Sigmoid colon (tissue), 7 donors: ENCODE data around the gene NEK6. TPM values are rescaled to one million over a fixed set of nuclear protein-coding genes. Genes with fewer than 3 reads are reported as not detected.
A peak's percentile ranks its signal among the peaks of the same experiment; 100 is the strongest.

ENCODE experiments used
- DNase-seq: peaks from one replicate; pipeline ENCODE4 v3.0.0-alpha.2; 2019
- H3K27ac ChIP-seq, 4 donors: fragments of 200-600 bp; sonication (generic); one replicate each; pipeline ENCODE4 v1.5.1; 2016 to 2019; ENCODE audit warnings: mild to moderate bottlenecking in 1 of 4
- H3K27me3 ChIP-seq, 3 donors: fragments of 200-600 bp; sonication (generic); one replicate each; pipeline ENCODE4 v1.5.1; 2019; ENCODE audit warnings: mild to moderate bottlenecking in 1 of 3
- H3K36me3 ChIP-seq, 4 donors: fragments of 200-600 bp; sonication (generic); one replicate each; pipeline ENCODE4 v1.5.1; 2016 to 2019
- H3K4me1 ChIP-seq, 4 donors: fragments of 200-600 bp; sonication (generic); one replicate each; pipeline ENCODE4 v1.5.1; 2017 to 2019
- H3K4me3 ChIP-seq, 4 donors: fragments of 200-600 bp; sonication (generic); one replicate each; pipeline ENCODE4 v1.5.1; 2017 to 2019; ENCODE audit warnings: mild to moderate bottlenecking in 2 of 4, moderate library complexity in 1 of 4
- H3K9me3 ChIP-seq, 4 donors: fragments of 200-600 bp in 3 of 4; sonication (generic) in 3 of 4; one replicate each; pipeline versions ENCODE4 v1.5.1 to v1.6.1; 2013 to 2019
- EP300 ChIP-seq, 4 donors: sonication (generic); formaldehyde crosslinking; IDR thresholded peaks; one replicate each; pipeline ENCODE4 v1.6.1; 2017; ENCODE audit warnings: antibody characterized with exemption in 4 of 4
- POLR2A ChIP-seq, 2 donors: fragments of 450-650 bp; IDR thresholded peaks; one replicate each; pipeline ENCODE4 v1.6.1; 2016; ENCODE audit warnings: antibody characterized with exemption in 2 of 2, mild to moderate bottlenecking in 2 of 2, moderate library complexity in 2 of 2
- POLR2AphosphoS5 ChIP-seq, 4 donors: sonication (generic); formaldehyde crosslinking; IDR thresholded peaks; one replicate each; pipeline ENCODE4 v1.6.1; 2017; ENCODE audit warnings: antibody characterized with exemption in 4 of 4
- WGBS, 2 donors: extraction: QIAGEN DNeasy Blood & Tissue Kit; methylation state at CpG; one replicate each; pipeline ENCODE4 v1.1.7; 2013; 5-methylcytosine and 5-hydroxymethylcytosine counted together
- intact Hi-C: fragments of 100-400 bp; cut with DNase I; formaldehyde crosslinking; loops from one replicate; pipeline ENCODE4 v1.15.1; 2023
- polyA plus RNA-seq, 3 donors: library from polyadenylated mRNA; stranded (reverse); fragments of 200-250 nt; gene quantifications; one replicate each; pipeline ENCODE4 v1.2.3, GENCODE V29; 2013
- total RNA-seq, 4 donors: library from RNA; depleted of rRNA; stranded (reverse); fragments of >200 nt; gene quantifications; one replicate each; pipeline ENCODE4 v1.1.0, GENCODE V29; 2016
- TF ChIP-seq, protein P1 (sequence below), 4 experiments: fragments of 450-650 bp in 3 of 4; fragments of 200-600 bp in 1 of 4; IDR thresholded peaks; one replicate each; pipeline ENCODE4 v1.5.1; 2016 to 2019; ENCODE audit warnings: antibody characterized with exemption in 4 of 4, mild to moderate bottlenecking in 3 of 4, moderate library complexity in 2 of 4
- donor health status: healthy with polysubstance abuse.
- donor health status: Bipolar disorder and iron deficiency.
- donor health status: healthy.

The NEK6 gene
- total and polyA plus RNA-seq, 7 donors = 8.2 to 36.2 (median 18.7) TPM

DNA sequence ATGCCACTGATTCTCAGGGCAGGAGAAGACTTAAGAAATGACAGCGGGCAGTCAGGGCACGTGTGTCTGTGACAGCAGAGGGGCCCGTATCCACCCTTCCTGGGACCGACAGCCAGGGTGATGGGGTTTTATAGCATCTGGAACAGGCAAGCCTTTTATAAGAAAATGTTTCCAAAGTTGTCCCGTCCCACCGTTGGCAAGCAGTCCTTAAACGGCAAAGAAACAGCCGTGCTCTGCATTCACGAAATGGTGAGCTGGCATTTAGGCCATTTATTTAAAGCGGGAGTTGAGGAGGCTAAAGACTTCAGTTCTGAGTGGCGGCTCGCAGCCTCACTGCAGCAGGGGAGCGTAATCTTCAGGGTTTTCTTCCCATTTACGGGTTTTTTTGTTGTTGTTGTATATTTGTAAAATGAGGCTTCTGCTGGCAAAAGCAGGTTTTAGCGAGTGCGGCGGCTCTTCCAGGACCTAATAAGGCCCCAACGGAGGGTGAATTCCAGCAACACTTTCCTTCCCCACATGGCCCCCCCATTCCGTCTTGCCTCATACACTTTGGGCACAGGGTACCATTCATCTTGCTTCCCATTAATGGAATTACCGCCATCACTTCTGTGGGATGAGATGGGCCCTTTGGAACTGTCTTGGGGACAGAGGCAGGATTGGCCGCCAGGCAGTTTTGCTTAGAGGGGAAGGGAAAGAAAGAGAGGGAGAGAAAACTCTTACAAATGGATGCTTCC lies 15.8 kb downstream of the NEK6 start:
- 86 to 91% methylated on average over 21 of the region's 21 CpGs for WGBS, 2 donors
- intact Hi-C loops = no loop called here
- H3K27ac ChIP-seq = peak overlapping the region; percentile 52 to 86 (median 75)
- H3K4me3 ChIP-seq = no peak overlapping the region
- peak in 2 of 4 donors; percentile 6 to 10 for TF ChIP-seq POLR2AphosphoS5 (IDR thresholded peaks at IDR 0.05)
- no peak for TF ChIP-seq POLR2A (IDR thresholded peaks at IDR 0.05)
- peaks cover 0 to 91% (median 62%) of the 10 kb centered on the region in 4 donors for H3K4me1 ChIP-seq
- no peaks in the 10 kb centered on the region for H3K27me3 ChIP-seq
- H3K9me3 ChIP-seq = no peaks in the 10 kb centered on the region
- H3K36me3 ChIP-seq = no peaks in the 10 kb centered on the region
- DNase-seq = no peak

DNA sequence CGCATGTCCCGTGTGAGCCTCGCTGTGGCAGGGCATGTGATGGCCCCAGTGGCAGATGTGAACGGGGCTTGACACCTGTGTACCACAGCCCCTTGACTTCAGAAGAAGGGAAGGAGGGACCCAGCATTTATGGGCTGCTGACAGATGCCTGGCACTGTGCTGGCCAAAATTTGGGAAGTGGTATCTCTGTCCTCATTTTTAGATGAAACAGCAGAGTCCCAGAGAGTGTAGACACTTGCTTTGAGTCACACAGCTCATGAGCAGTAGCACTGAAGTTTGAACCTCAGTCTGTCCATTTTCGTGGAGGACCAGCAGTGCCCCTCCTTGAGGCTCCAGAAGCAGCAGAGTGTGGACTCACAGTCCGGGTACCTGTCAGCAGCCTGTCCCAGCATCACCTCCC lies 16.5 kb downstream of the NEK6 start:
- H3K27ac ChIP-seq = peak overlapping the region; percentile 52 to 86 (median 75)
- intact Hi-C loops = no loop called here
- TF ChIP-seq, protein P1, sequence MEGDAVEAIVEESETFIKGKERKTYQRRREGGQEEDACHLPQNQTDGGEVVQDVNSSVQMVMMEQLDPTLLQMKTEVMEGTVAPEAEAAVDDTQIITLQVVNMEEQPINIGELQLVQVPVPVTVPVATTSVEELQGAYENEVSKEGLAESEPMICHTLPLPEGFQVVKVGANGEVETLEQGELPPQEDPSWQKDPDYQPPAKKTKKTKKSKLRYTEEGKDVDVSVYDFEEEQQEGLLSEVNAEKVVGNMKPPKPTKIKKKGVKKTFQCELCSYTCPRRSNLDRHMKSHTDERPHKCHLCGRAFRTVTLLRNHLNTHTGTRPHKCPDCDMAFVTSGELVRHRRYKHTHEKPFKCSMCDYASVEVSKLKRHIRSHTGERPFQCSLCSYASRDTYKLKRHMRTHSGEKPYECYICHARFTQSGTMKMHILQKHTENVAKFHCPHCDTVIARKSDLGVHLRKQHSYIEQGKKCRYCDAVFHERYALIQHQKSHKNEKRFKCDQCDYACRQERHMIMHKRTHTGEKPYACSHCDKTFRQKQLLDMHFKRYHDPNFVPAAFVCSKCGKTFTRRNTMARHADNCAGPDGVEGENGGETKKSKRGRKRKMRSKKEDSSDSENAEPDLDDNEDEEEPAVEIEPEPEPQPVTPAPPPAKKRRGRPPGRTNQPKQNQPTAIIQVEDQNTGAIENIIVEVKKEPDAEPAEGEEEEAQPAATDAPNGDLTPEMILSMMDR (IDR thresholded peaks at IDR 0.05) = no peak
- TF ChIP-seq POLR2AphosphoS5 (IDR thresholded peaks at IDR 0.05) (no peak), POLR2A (IDR thresholded peaks at IDR 0.05) (no peak), EP300 (IDR thresholded peaks at IDR 0.05) (no peak)
- no peak for DNase-seq
- no peaks in the 10 kb centered on the region for H3K36me3 ChIP-seq
- WGBS, 2 donors = 88 to 92% methylated on average over 6 of the region's 6 CpGs
- no peak overlapping the region for H3K4me3 ChIP-seq
- no peaks in the 10 kb centered on the region for H3K27me3 ChIP-seq
- H3K9me3 ChIP-seq = no peaks in the 10 kb centered on the region
- H3K4me1 ChIP-seq = peaks cover 0 to 96% (median 68%) of the 10 kb centered on the region in 4 donors

DNA sequence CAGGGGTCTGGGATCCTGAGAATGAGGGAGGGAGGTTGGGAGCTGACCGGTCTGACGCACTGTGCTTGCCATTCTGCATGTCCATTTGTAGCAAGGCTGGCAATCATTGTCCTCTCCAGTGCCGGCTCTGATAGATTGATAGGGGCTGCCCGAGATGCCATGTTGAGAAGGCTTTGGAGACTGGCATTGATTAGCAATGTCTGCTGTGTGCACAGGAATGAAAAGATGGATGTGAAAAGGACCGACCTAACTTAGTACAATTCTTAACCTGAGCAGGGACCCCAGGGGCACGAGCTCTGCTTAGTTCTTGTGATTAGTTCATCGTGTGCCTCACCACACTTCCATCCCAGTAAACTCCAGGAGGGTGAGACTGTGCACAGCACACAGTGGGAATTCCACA lies 17.0 kb downstream of the NEK6 start:
- 93 to 95% methylated on average over 7 of the region's 7 CpGs for WGBS, 2 donors
- Histone ChIP-seq H3K4me1 (peaks cover 0 to 100% (median 71%) of the 10 kb centered on the region in 4 donors), H3K36me3 (no peaks in the 10 kb centered on the region), H3K27me3 (no peaks in the 10 kb centered on the region), H3K4me3 (no peak overlapping the region), H3K27ac (peak overlapping the region in 2 of 4 donors; percentile 79 to 86), H3K9me3 (no peaks in the 10 kb centered on the region)
- no peak for DNase-seq
- intact Hi-C loops = no loop called here
- TF ChIP-seq EP300 (IDR thresholded peaks at IDR 0.05) (no peak), POLR2AphosphoS5 (IDR thresholded peaks at IDR 0.05) (no peak), POLR2A (IDR thresholded peaks at IDR 0.05) (no peak)
- TF ChIP-seq, protein P1 (IDR thresholded peaks at IDR 0.05) = no peak

DNA sequence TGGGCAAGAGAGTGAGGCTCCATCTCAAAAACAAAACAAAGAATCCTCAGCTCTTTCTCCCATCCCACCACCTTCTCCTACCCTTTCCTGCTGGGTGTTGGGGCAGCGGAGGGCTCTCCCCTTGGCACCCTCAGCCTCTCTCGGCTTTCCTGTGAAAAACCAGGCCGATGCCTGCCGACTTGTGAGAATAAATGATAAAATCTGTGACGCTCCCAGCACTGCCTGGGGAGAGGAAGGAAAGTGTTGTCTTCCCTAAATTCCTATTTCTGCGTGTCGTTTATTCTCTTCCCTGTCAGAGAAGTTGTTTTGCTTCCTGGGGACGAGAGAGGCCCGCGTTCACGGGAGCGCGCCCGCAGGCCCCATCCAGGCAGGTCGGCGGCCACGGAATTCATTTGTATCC lies 19.7 kb downstream of the NEK6 start:
- DNase-seq = no peak
- TF ChIP-seq EP300 (IDR thresholded peaks at IDR 0.05) = no peak
- no peak for TF ChIP-seq POLR2AphosphoS5 (IDR thresholded peaks at IDR 0.05)
- TF ChIP-seq, protein P1 (IDR thresholded peaks at IDR 0.05) = no peak
- no peak for TF ChIP-seq POLR2A (IDR thresholded peaks at IDR 0.05)
- Histone ChIP-seq H3K4me1 (peaks cover 0 to 100% (median 71%) of the 10 kb centered on the region in 4 donors), H3K4me3 (no peak overlapping the region), H3K27me3 (no peaks in the 10 kb centered on the region), H3K9me3 (no peaks in the 10 kb centered on the region), H3K27ac (peak overlapping the region in 1 of 4 donors; percentile 90), H3K36me3 (no peaks in the 10 kb centered on the region)
- 89 to 90% methylated on average over 17 of the region's 17 CpGs for WGBS, 2 donors
- intact Hi-C loops = no loop called here

DNA sequence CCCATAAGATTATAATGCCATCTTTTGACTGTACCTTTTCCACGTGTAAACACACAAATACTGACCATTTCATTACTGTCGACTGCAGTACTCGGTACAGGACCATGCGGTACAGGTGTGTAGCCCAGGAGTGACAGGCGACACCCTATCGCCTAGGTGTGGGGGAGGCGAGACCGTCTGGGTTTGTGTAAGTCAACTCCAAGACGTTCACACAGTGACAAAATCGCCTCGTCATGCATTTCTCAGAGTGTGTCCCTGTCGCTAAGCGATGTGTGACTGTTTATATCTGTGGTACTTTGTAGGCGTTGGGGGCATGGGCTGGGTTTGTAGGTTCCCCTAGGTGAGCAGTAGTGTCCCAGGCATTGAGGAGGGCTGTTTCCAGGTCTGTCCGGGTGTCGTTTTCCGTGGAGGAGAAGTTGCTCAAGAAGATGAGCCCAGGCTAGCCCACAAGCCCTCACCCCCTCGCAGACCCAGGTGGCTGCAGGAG lies 20.3 kb downstream of the NEK6 start:
- intact Hi-C loops = no loop called here
- Histone ChIP-seq H3K27ac (peak overlapping the region in 3 of 4 donors; percentile 9 to 90 (median 83)), H3K4me1 (peaks cover 0 to 100% (median 71%) of the 10 kb centered on the region in 4 donors)

More for the DNA sequence above, 20.3 kb downstream of the NEK6 start:
- no peak for DNase-seq
- Histone ChIP-seq H3K4me3 (no peak overlapping the region), H3K27me3 (no peaks in the 10 kb centered on the region), H3K9me3 (no peaks in the 10 kb centered on the region), H3K36me3 (no peaks in the 10 kb centered on the region)
- WGBS, 2 donors = 82 to 83% methylated on average over 18 of the region's 18 CpGs
- TF ChIP-seq, protein P1 (IDR thresholded peaks at IDR 0.05) = no peak
- no peak for TF ChIP-seq POLR2A (IDR thresholded peaks at IDR 0.05)
